NCI-H1048 (cell line): ENCODE data around the gene ZBTB33.

Experiments used
- DNase-seq: peaks from one replicate; lab custom pipeline; 2025; lab: John Stamatoyannopoulos, UW

ZBTB33 gene

DNA sequence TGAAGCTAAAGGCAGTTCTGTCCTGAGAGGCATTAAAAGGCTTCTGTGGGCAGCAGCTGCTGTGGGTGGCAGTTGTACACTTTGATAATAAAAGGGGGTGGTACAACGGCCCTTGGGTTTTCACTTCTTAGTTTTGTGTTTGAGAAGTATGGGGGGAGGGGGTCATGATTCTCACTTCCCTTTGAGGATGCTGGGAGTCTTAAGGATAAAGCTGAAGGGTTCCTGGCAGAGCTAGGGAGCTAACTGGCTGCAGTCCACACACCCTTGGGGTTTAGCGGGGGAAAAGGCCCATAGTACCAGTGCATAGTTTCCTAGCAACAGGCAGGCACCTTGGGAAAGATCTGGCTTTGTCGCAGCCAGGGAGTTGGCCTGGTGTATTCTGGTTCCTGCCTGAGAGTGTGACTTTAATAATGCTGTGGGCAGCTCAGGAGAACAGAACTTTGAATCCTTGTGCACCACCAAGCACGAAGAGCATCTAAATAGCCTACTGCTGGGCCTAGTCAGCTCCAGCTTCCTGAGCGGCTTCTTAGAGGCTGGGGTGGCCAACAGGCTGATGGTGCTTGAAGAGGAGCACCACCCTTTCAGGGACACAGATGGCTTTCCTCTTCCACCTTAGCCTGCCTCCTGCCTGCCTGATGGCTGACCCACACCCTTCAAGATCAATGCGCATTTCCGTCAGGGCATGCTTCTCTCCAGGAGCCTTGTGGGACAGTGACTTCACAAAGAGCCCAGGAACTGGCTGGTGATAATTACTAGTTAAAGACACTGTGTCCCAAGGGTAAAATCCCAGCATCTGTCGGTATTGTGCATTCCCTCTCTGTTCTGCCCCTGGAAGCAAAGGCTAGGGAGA, 12.5 kb downstream of the ZBTB33 start:
- DNase-seq = no peak

GRCh38 chrX:120264341-120264740, 13.7 kb downstream of the ZBTB33 start:
- DNase-seq = no peak

GRCh38 chrX:120269373-120270035, 18.9 kb downstream of the ZBTB33 start:
- DNase-seq = no peak

GRCh38 chrX:120270567-120270966, 20.0 kb downstream of the ZBTB33 start:
- DNase-seq = no peak

GRCh38 chrX:120271218-120271617, 20.6 kb downstream of the ZBTB33 start:
- no peak for DNase-seq

- no peak for DNase-seq
These were observed 23.5 kb downstream of the ZBTB33 start for GRCh38 chrX:120274145-120274544.

GRCh38 chrX:120274958-120275357, 24.3 kb downstream of the ZBTB33 start:
- DNase-seq = no peak

DNA sequence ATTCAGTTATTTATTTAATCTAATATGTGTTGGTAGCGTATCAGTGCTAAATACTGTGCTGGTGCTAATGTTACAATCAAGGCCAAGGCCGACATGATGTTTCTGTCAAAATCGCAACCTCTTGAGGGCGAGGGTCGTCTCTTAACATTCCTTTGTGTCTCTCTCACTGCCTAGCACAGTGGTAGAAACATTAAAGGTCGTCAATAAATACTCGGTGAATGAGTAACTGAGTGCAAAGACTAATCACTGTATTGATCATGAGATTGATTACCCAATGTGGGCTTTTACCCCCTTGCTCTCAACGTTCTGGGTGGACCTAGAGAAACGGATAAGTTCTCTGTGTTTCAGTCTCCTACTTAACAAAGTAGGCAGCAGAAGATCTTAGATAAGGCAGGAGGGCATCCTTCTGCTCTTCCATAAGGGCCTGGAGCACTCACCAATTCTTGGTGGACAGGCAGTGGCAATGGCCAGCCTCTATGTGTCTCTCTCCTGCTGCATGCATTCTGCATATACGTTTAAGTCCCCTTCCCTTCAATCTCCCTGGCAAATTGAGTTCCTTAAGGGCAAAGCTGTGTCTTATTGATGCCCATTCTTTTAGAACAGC, 30.5 kb downstream of the ZBTB33 start:
- no peak for DNase-seq

DNA sequence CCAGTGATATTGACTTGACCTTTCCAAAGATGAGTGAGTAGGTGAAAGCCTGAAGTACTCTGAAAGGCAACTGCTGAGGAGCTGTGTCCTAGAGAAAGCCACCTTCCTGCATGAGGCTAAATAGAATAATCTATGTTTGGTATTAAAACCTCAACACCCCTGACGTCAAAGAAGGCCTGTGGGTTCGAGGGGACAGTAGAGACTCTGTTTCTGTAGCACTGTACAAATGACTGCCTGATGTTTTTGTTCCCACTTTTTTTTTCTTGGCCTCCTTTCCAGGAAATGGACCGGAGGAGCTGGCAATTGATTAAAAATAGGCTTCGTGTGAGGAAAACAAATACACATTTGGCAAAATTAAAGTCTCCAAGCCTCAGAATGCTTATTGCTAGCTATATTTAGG, 31.1 kb downstream of the ZBTB33 start:
- no peak for DNase-seq

DNA sequence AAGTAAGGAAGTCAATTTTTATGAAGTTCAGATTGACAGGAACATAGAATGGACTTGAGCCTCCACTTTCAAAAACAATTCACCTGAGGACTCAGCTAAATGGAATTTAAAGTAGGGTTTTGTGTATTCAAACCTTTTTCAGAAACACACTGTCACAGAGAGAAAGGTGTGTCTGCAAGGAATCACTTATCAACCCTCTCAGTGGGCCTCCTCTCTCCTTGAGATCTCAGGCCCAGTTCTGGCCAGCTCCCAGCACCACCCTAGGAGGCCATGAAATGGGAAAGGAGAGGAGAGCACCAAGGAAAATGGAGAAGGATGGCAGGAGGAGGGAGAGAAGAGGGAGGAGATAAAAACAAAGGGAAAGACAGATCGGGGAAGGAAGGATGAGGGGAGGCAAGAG, 32.1 kb downstream of the ZBTB33 start:
- DNase-seq = no peak

DNA sequence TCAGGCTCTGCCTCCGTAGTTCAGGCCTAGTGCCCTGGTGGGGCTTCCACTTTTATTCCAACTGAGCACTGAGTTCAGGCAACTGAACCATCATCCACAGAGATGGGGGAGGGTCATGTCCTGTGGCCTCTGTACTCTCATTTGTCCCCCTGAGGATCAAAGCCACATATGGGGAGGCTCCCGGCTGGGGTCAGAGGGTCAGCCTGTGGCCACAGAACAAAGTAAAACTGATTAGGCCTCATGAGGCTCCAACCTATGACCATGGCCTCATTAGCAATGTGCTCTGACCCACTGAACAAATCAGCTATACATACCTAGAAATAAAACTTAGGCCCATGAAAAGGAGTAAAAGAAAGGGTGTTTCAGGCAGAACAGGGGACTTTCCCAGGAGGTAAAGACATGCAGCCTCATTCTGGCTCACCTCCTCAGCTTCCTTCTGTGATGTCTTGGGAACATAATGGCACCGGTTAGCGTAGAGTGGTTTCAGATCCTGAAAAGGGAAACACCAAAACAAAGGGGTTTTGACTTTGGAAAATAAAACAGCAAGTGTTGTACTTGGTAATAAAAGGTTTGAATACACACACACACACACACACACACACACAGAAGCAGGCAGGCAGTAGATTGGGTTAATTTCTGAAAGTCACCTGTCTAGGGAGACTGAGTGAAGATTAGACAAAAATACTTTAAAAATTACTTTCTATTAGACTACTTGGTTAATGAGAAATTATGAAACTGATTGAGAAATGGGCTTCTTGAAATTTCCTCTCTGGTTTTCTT, 36.3 kb downstream of the ZBTB33 start:
- no peak for DNase-seq

DNA sequence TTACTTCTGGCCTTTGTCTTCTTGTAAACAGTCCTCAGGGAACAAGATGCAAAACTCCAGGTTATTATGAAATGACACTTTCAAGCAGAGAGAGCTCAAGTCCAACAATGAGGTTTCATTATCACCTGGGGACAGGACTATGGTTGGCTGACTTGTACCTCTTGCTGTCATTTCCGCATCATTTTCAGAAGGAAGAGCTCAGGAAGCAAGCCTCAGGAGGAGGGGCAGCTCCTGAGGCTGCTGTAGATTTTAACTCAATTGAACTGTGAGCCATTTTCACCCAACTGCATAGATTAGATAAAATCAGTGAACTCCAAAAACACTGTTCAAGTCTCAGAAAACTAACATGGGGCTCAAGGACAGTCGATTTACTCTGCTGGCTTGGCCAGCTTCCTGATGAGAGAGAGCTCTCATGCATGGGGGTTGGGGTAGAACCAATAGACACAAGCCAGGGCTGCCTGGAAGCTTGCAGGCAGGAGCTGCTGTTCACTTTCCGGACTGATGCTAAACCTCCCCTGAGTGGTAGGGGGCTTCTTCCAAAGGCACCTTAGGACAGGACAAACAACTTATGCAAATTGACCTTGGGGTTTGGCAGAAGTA, 37.0 kb downstream of the ZBTB33 start:
- DNase-seq = no peak

GRCh38 chrX:120290107-120290506, 39.5 kb downstream of the ZBTB33 start:
- DNase-seq = no peak

- no peak for DNase-seq
These were observed 40.6 kb downstream of the ZBTB33 start for GRCh38 chrX:120291211-120291610.

DNA sequence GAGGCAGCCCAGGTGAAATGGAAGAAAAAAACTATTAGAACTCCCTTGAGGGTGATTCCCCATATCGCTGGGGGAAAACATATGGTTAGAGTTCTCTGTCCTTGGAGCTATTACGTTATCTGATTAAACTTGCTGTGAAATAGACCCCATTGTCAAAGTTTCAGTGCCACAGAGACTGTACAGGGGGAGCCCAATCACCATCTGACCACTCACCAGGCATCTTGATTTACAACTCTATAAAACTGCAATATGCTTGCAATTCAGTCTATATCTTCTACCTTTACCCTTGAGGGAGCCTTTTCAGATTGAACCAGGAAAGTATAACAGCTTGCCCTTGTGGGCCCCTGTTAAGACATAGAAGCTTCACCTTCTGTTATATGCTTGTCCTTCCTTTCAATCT, 42.4 kb downstream of the ZBTB33 start:
- no peak for DNase-seq

DNA sequence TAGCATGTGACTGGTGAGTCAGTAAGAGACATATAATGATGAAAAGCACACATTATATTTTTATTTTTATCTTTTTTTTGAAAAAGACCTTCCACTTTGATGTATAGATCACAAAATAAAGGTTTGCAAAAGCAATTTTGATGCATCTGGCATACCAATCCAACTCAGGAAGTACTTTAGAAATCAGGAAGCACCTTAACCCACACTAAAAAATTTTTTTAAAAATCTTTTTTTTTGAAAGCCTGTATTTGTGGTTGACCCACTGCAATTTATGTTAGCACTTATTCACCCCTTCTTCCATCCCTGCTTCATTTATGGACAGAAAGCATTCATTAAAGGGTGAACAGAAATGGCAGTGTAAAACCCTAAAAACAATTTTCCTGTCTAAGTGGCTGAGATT, 44.0 kb downstream of the ZBTB33 start:
- DNase-seq = no peak

DNA sequence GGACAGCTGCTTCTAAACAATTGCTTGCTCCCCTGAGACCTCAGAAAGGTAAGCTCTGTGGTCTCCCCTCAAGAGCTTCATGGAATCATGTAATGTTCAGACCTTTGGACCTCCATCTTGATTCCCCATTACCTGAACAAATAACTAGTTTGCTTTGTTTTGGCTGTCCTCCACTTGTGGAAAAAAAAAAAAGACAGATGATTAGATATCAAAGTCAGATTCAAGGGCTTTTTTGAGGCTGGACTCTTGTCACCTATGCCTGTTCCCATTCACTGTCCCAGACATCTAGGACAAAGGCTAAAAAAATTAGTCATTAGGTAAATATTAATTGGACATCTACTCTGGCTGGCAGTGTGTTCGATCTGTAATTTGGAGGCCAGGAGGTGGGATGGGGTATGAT, 47.3 kb downstream of the ZBTB33 start:
- no peak for DNase-seq

- DNase-seq = no peak
These were observed 49.3 kb downstream of the ZBTB33 start for GRCh38 chrX:120299928-120300327.

GRCh38 chrX:120301497-120301896, 50.9 kb downstream of the ZBTB33 start:
- no peak for DNase-seq

DNA sequence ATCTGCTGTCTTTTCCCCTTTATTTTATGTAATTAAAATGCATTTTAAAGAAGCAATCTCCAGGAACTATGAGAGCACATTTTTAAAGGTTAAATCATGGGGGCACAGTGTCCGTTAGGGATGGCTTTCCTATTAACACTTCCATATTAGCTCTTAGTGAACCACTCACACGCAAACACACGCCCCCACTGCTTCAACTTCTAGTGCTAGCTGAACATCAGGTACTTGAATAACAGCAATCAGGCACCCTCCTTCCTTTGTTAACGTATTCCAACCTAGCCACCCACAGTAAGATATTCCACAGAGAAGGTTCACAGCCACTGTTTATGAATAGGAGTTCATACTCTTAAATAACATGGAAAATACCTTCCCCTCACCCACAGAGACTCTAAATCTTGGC, 51.3 kb downstream of the ZBTB33 start:
- no peak for DNase-seq

DNA sequence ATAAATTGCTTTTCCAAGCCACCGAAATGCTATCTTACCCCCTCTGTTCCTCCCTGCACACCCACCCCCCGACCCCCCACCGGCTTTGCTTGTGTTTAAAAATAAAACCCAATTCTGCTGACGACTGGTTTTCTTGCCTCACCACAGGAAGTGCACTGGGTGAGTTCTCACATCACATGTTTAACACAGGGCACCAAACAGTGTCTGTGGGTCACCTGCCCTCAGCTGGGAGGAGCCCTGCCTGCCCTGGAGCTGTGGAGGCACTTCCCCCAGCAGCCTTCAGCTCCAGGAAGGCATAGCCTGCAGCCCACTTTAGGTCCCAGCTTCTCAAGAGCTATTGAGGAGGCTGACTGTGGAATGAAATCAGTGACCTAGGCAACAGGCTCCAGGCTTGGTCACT, 51.8 kb downstream of the ZBTB33 start:
- no peak for DNase-seq

DNA sequence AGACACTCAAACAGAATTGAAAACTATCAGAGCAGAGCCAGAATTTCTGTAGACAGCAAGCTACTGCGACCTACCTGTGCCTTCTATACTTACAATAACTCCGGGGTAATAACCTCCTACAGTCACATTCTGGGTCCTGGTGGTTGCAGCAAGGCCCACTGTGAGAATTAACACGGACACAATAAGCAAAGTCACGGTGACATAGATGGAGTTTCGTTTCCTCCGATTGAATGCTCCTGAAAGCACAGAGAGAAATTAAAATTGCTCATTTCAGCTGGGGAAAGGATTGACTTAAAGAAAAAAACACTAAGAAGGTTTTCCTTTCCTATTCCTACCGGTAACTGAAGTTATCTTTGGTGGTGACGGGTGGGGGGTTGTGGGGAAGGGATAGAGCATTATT, 53.6 kb downstream of the ZBTB33 start:
- DNase-seq = no peak
